Pancreas (tissue), 10 donors: Measurements from ENCODE around the gene ELAC2. TPM values are rescaled to one million over a fixed set of nuclear protein-coding genes. Genes with fewer than 3 reads are reported as not detected.

Experiments used
- ATAC-seq, 4 donors: fragments of 200-7000 bp; cut with Tn5 transposase; one replicate each; pipeline versions ENCODE4 v1.8.0 to v1.9.1; 2020; ENCODE audit warnings: mild to moderate bottlenecking in 4 of 4, moderate library complexity in 4 of 4
- DNase-seq, 6 donors: peaks; one replicate each; pipeline ENCODE4 v3.0.0-alpha.2; 2020
- FAIRE-seq: peaks from 2 replicates; lab custom pipeline; 2012; peaks lifted over from hg19 to GRCh38; lab: Jason Lieb, UNC
- H3K27ac ChIP-seq, 4 donors: fragments of 200-600 bp; sonication (generic); 1 replicate in 3 of 4; 2 replicates in 1 of 4; pipeline versions ENCODE4 v1.5.0 to v1.8.0; 2020
- H3K27me3 ChIP-seq, 4 donors: fragments of 200-600 bp; one replicate each; pipeline ENCODE4 v1.8.0; 2021
- H3K36me3 ChIP-seq, 3 donors: fragments of 200-600 bp; sonication (generic) in 1 of 3; one replicate each; pipeline versions ENCODE4 v1.5.0 to v1.8.0; 2020 to 2021
- H3K4me1 ChIP-seq, 3 donors: fragments of 200-600 bp; one replicate each; pipeline ENCODE4 v1.8.0; 2021
- H3K4me3 ChIP-seq, 4 donors: fragments of 200-600 bp; sonication (generic) in 2 of 4; one replicate each; pipeline versions ENCODE4 v1.5.0 to v1.8.0; 2020 to 2021
- H3K9me3 ChIP-seq, 4 donors: fragments of 200-600 bp; one replicate each; pipeline ENCODE4 v1.8.0; 2021
- WGBS, 2 donors: extraction: QIAGEN DNeasy Blood & Tissue Kit; methylation state at CpG; one replicate each; pipeline ENCODE4 v1.1.7; 2013; 5-methylcytosine and 5-hydroxymethylcytosine counted together
- intact Hi-C, 3 donors: fragments of 100-400 bp; cut with DNase I; formaldehyde crosslinking; loops; one replicate each; pipeline versions ENCODE4 v1.11.1 to v1.14.2; 2022
- polyA plus RNA-seq, 2 donors: library from polyadenylated mRNA; stranded (reverse); fragments of 200-250 nt; gene quantifications; one replicate each; pipeline ENCODE4 v1.2.3, GENCODE V29; 2013
- total RNA-seq, 6 donors: library from RNA; stranded (reverse); fragmentation: NEBNext Ultra II Directional in 4 of 6; extraction: Animal tissue kit (Norgen Biotek cat#: 25700) in 4 of 6; gene quantifications; one replicate each; pipeline versions ENCODE4 v1.2.1 to v1.2.4, GENCODE V29; 2021 to 2023
- TF ChIP-seq, protein P1 (sequence below), 4 donors: fragments of 200-600 bp; sonication (generic) in 3 of 4; IDR thresholded peaks; one replicate each; pipeline versions ENCODE4 v1.5.0 to v1.8.0; 2021; ENCODE audit warnings: antibody characterized with exemption in 4 of 4
- donor health status: healthy with polysubstance abuse.
- donor health status: DM: no; HTN: no; CAD: no; lungs with moderate emphysema.
- donor health status: DM: no; HTN: no; CAD: no.
- donor health status: control.
- donor health status: control.
- donor health status: Bipolar disorder and iron deficiency.
- donor health status: DM: yes; HTN: yes; CAD: no.
- donor health status: DM: no; HTN: no; CAD: no.
- donor health status: DM: no; HTN: no; CAD: no.
- donor health status: DM: yes; HTN: yes; CAD: no.

The ELAC2 gene
- total and polyA plus RNA-seq, 8 donors, result 19.6 to 39.2 (median 25.2) TPM

DNA sequence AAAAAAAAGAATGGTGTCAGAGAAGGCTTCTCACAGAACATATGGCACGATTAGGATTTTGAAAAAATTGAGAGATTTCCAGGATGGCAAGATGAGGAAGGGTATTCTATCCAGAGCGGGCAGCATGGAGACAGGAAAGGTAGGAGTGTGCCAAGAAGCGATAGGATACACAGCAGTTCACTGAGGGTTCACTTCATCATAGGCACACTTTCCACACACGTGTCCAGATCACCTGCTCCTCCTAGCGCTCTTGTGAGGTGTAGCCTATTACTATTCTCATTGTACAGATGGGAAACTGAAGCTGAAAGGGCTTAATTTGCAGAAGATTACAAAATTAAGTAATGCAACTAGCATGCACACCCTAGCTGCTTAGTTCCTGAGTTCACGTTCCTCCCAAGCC lies 6.2 kb upstream of the ELAC2 start:
- TF ChIP-seq, protein P1, sequence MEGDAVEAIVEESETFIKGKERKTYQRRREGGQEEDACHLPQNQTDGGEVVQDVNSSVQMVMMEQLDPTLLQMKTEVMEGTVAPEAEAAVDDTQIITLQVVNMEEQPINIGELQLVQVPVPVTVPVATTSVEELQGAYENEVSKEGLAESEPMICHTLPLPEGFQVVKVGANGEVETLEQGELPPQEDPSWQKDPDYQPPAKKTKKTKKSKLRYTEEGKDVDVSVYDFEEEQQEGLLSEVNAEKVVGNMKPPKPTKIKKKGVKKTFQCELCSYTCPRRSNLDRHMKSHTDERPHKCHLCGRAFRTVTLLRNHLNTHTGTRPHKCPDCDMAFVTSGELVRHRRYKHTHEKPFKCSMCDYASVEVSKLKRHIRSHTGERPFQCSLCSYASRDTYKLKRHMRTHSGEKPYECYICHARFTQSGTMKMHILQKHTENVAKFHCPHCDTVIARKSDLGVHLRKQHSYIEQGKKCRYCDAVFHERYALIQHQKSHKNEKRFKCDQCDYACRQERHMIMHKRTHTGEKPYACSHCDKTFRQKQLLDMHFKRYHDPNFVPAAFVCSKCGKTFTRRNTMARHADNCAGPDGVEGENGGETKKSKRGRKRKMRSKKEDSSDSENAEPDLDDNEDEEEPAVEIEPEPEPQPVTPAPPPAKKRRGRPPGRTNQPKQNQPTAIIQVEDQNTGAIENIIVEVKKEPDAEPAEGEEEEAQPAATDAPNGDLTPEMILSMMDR (IDR thresholded peaks at IDR 0.05), result no peak
- 38 to 53% methylated on average over 6 of the region's 6 CpGs for WGBS, 2 donors
- peak overlapping the region in 1 of 4 donors; percentile 11 for H3K4me3 ChIP-seq
- peak; percentile 72 to 78 (median 76) for ATAC-seq
- FAIRE-seq, result no peak
- no peaks in the 10 kb centered on the region for H3K36me3 ChIP-seq
- intact Hi-C loops, result no loop called here
- no peak for DNase-seq
- H3K27ac ChIP-seq, result no peak overlapping the region
- no peaks in the 10 kb centered on the region for H3K27me3 ChIP-seq
- no peaks in the 10 kb centered on the region for H3K4me1 ChIP-seq
- no peaks in the 10 kb centered on the region for H3K9me3 ChIP-seq

DNA sequence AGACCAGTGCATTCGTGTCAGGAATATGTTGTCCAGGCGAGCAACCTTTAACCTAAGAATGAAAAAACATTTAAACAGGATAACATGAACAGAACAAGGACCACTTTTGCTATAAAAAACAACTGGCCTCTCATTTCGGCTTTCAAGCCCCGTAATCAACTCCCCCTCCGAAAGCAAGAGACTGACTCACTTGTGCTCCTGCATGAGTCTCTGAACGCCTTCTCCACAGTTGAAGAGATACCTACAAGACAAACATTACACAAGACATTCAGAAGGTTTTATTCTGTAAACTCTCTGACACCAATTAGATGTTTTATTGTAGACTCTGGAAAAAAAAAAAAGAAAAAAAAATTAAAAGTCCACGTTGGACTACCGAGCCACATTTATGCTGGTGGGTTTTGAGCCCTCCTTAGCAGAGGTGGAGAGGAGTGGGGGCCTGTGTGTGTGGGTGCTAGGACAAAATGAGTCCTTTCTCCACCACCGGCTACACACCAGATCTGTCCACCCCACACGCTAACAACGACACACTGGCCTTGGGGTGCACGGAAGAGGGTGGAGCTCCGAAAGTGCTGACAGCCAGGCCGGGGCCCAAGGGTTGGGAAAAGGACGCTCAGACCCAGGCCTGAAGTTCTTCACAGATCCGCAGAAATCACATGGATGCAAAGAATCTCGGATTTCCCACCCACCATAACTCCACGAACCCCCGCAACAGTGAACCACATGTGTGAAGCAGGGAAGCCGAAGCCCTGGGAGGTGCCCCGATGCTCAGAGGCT lies 759 bp downstream of the ELAC2 start:
- Histone ChIP-seq H3K9me3 (no peaks in the 10 kb centered on the region), H3K36me3 (peaks cover 0 to 32% (median 19%) of the 10 kb centered on the region in 3 donors), H3K4me3 (peak overlapping the region; percentile 58 to 95 (median 88)), H3K4me1 (peaks cover 0 to 7% (median 5%) of the 10 kb centered on the region in 3 donors), H3K27ac (peak overlapping the region; percentile 68 to 83 (median 75)), H3K27me3 (no peaks in the 10 kb centered on the region)
- WGBS, 2 donors, result 12% methylated on average over 21 of the region's 21 CpGs
- DNase-seq (no peak), ATAC-seq (peak; percentile 10 to 39 (median 18)), FAIRE-seq (no peak)
- TF ChIP-seq, protein P1 (IDR thresholded peaks at IDR 0.05), result no peak
- intact Hi-C loops, result no loop called here

DNA sequence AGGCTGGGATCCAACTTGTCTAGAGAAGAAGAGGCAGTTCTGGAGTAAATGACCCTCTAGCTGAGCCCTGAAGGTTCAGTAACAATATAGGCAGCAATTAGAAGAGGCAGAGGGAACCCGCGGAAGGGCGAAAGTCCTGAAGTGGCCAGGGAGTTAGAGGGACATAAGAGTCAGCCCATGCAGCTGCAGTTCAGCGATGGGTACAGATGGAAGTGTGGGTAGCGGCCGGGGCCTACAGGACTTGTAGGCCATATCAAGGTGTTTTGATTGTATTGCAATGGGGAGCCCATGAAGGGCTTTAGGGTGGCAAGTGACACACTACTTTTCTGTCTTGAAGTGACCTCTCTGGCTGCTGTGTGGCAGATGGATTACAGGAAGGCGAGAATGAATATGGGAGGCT lies 3.0 kb downstream of the ELAC2 start:
- intact Hi-C loops, result no loop called here
- H3K4me3 ChIP-seq, result no peak overlapping the region
- DNase-seq (no peak), FAIRE-seq (no peak), ATAC-seq (no peak)
- H3K9me3 ChIP-seq, result no peaks in the 10 kb centered on the region
- H3K27ac ChIP-seq, result no peak overlapping the region
- peaks cover 0 to 7% (median 5%) of the 10 kb centered on the region in 3 donors for H3K4me1 ChIP-seq
- 88 to 91% methylated on average over 7 of the region's 7 CpGs for WGBS, 2 donors
- TF ChIP-seq, protein P1 (IDR thresholded peaks at IDR 0.05), result no peak
- H3K27me3 ChIP-seq, result no peaks in the 10 kb centered on the region
- peaks cover 6 to 52% (median 32%) of the 10 kb centered on the region in 3 donors for H3K36me3 ChIP-seq

DNA sequence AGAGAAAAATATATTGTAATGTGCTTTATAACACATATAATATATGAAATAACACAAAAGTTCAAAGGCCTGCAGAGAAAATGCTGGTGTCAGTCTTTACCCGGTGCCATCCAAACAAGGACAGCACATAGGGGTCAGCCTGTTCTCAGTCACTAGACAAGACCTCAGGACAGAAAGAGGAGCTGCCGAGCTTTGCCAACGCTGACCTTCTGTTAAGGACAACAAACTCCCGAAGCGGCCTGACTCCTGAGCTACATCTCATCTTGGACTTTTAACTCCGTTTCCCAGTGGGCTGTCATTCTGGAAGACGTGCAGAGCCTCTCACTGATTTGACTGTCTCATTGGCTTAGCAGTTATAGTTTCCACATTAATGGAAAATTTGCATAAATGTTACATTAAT lies 6.9 kb downstream of the ELAC2 start:
- no peak for ATAC-seq
- DNase-seq, result no peak
- 68 to 74% methylated on average over 7 of the region's 7 CpGs for WGBS, 2 donors

More for the DNA sequence above, 6.9 kb downstream of the ELAC2 start:
- no peaks in the 10 kb centered on the region for H3K27me3 ChIP-seq
- H3K36me3 ChIP-seq, result peaks cover 12 to 66% (median 40%) of the 10 kb centered on the region in 3 donors
- H3K4me3 ChIP-seq, result no peak overlapping the region
- no peaks in the 10 kb centered on the region for H3K4me1 ChIP-seq
- intact Hi-C loops, result no loop called here
- H3K9me3 ChIP-seq, result no peaks in the 10 kb centered on the region
- TF ChIP-seq, protein P1 (IDR thresholded peaks at IDR 0.05), result no peak
- H3K27ac ChIP-seq, result no peak overlapping the region
- FAIRE-seq, result no peak
